ENCODE data around the gene BAG2. TPM values are rescaled to one million over a fixed set of nuclear protein-coding genes. Genes with fewer than 3 reads are reported as not detected.
A peak's percentile ranks its signal among the peaks of the same experiment; 100 is the strongest.

The BAG2 gene
- total RNA-seq, 1 donor from 2014 or later: 9.7 TPM

DNA sequence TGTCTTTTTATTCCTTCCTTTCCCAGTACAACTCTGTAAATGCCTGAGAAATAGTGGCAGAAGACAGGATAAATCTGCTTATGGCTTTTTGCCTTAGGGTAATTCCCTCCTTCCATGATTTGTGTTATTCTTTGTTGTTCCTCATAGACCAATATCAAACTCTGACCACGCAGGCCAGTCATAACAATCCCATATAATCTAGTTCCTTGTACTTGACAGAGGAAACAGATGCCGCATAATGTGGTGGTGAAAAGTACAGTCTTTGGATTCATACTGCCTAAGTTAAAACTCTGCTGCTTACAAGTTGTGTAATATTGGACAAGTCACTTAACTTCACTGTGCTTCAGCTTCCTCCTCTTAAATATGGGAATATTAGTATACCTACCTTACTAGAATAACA, 8.2 kb upstream of the BAG2 start:
- Histone ChIP-seq H3K9me3 (ENCODE audit: insufficient read depth, low read depth, low read length) (no peaks in the 10 kb centered on the region), H3K4me2 (ENCODE audit: low read length) (no peak overlapping the region), H3K27me3 (ENCODE audit: insufficient read depth, low read length) (no peaks in the 10 kb centered on the region), H3K9ac (ENCODE audit: low read length) (no peak overlapping the region), H4K20me1 (ENCODE audit: insufficient read depth, low read length) (no peaks in the 10 kb centered on the region), H3K4me3 (ENCODE audit: insufficient read depth, low read depth, low read length) (no peak overlapping the region), H3K4me1 (ENCODE audit: insufficient read depth, low read length) (no peaks in the 10 kb centered on the region), H3K27ac (ENCODE audit: low read depth, low read length) (no peak overlapping the region), H2AFZ (ENCODE audit: low read depth, low read length) (no peak overlapping the region), H3K79me2 (ENCODE audit: insufficient read depth, low read length) (no peaks in the 10 kb centered on the region), H3K36me3 (ENCODE audit: insufficient read depth, low read length) (peaks cover 13% of the 10 kb centered on the region)
- TF ChIP-seq, protein P1, sequence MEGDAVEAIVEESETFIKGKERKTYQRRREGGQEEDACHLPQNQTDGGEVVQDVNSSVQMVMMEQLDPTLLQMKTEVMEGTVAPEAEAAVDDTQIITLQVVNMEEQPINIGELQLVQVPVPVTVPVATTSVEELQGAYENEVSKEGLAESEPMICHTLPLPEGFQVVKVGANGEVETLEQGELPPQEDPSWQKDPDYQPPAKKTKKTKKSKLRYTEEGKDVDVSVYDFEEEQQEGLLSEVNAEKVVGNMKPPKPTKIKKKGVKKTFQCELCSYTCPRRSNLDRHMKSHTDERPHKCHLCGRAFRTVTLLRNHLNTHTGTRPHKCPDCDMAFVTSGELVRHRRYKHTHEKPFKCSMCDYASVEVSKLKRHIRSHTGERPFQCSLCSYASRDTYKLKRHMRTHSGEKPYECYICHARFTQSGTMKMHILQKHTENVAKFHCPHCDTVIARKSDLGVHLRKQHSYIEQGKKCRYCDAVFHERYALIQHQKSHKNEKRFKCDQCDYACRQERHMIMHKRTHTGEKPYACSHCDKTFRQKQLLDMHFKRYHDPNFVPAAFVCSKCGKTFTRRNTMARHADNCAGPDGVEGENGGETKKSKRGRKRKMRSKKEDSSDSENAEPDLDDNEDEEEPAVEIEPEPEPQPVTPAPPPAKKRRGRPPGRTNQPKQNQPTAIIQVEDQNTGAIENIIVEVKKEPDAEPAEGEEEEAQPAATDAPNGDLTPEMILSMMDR (IDR thresholded peaks at IDR 0.05; ENCODE audit: insufficient read depth, low read depth, low read length): no peak
- TF ChIP-seq EZH2 (IDR thresholded peaks at IDR 0.05; ENCODE audit: insufficient read depth, low read length): no peak
- Mint-ChIP-seq H3K9me3 (ENCODE audit: unreplicated experiment) (no peaks in the 10 kb centered on the region), H3K4me1 (ENCODE audit: low read depth, unreplicated experiment) (peaks cover 2% of the 10 kb centered on the region), H3K36me3 (ENCODE audit: low read depth, unreplicated experiment) (peaks cover 4% of the 10 kb centered on the region), H3K4me3 (ENCODE audit: unreplicated experiment) (no peak overlapping the region), H3K27ac (ENCODE audit: unreplicated experiment) (no peak overlapping the region), H3K27me3 (ENCODE audit: low read depth, unreplicated experiment) (no peaks in the 10 kb centered on the region)
- no peak for FAIRE-seq
- DNase-seq (ENCODE audit: low read depth): no peak

DNA sequence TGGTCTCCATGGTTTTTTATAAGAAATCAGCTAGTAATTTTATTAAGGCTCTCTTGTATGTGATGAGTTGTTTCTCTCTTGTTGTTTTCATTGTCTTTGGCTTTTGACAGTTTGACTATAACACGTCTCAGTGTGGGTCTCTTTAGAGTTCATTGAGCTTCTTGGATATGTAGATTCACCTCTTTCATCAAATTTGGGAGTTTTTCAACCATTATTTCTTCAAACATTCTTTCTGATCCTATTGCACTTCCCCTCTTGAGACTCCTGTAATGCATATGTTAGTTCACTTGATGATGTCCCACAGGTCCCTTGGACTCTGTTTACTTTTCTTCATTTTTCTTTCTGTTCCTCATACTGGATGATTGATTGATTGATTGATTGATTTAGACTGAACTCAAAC, 7.0 kb upstream of the BAG2 start:
- Mint-ChIP-seq H3K4me1 (ENCODE audit: low read depth, unreplicated experiment) (peaks cover 4% of the 10 kb centered on the region), H3K27ac (ENCODE audit: unreplicated experiment) (no peak overlapping the region), H3K4me3 (ENCODE audit: unreplicated experiment) (no peak overlapping the region), H3K27me3 (ENCODE audit: low read depth, unreplicated experiment) (no peaks in the 10 kb centered on the region), H3K36me3 (ENCODE audit: low read depth, unreplicated experiment) (peaks cover 4% of the 10 kb centered on the region), H3K9me3 (ENCODE audit: unreplicated experiment) (no peaks in the 10 kb centered on the region)
- no peak for FAIRE-seq
- H3K27me3 ChIP-seq (ENCODE audit: insufficient read depth, low read length): no peaks in the 10 kb centered on the region
- peaks cover 13% of the 10 kb centered on the region for H3K36me3 ChIP-seq (ENCODE audit: insufficient read depth, low read length)
- H3K4me1 ChIP-seq (ENCODE audit: insufficient read depth, low read length): no peaks in the 10 kb centered on the region
- H3K4me3 ChIP-seq (ENCODE audit: insufficient read depth, low read depth, low read length): no peak overlapping the region
- no peaks in the 10 kb centered on the region for H3K9me3 ChIP-seq (ENCODE audit: insufficient read depth, low read depth, low read length)
- H3K9ac ChIP-seq (ENCODE audit: low read length): no peak overlapping the region
- H2AFZ ChIP-seq (ENCODE audit: low read depth, low read length): no peak overlapping the region
- no peak overlapping the region for H3K27ac ChIP-seq (ENCODE audit: low read depth, low read length)
- no peak overlapping the region for H3K4me2 ChIP-seq (ENCODE audit: low read length)
- H3K79me2 ChIP-seq (ENCODE audit: insufficient read depth, low read length): no peaks in the 10 kb centered on the region
- TF ChIP-seq, protein P1 (IDR thresholded peaks at IDR 0.05; ENCODE audit: insufficient read depth, low read depth, low read length): no peak
- TF ChIP-seq EZH2 (IDR thresholded peaks at IDR 0.05; ENCODE audit: insufficient read depth, low read length): no peak
- H4K20me1 ChIP-seq (ENCODE audit: insufficient read depth, low read length): no peaks in the 10 kb centered on the region
- no peak for DNase-seq (ENCODE audit: low read depth)

DNA sequence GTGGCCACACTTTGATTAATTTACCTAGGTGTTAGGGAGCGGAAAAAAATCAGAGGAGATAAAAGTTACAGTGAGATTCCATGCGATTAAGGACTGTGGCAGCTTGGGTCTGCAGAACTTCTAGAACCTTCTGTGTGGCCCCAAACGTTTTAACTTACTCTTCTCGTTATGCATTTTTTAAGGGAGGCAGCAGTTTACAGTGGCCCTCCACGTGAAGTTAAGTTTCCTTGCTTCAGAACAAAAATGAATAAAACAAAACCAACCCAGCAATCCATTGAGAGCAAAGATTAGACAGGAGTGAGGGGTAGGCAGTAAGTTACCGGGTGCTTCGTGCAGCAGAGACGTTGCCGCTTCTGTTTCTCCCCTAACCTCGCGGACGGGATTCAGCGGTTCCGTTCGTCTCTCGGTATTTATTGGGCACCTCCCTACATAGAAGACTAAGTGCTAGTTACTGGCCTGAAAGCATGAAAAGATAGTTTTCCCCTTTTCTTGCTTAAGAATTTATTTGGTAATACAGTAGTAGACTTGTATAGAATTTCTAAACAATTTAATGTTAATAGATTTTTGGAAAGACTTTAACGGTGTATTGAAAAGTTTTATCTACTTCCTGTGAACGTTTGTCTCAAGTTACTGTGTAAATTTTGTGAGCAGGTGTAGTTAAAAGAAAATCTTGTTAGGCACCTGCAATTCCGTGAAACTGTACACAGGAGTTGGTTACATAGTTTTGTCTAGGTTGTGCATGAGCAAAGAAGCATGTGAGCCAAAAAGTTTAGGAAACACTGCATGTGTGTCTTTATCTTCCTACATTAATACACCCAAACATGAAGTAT, 1.1 kb downstream of the BAG2 start:
- peak overlapping the region; percentile 85 for H3K27ac Mint-ChIP-seq (ENCODE audit: unreplicated experiment)
- no peaks in the 10 kb centered on the region for H3K9me3 Mint-ChIP-seq (ENCODE audit: unreplicated experiment)
- peak overlapping the region; percentile 88 for H3K4me2 ChIP-seq (ENCODE audit: low read length)
- peaks cover 22% of the 10 kb centered on the region for H4K20me1 ChIP-seq (ENCODE audit: insufficient read depth, low read length)
- peak overlapping the region; percentile 97 for H3K4me3 Mint-ChIP-seq (ENCODE audit: unreplicated experiment)
- H3K4me1 ChIP-seq (ENCODE audit: insufficient read depth, low read length): peaks cover 14% of the 10 kb centered on the region
- peak overlapping the region; percentile 72 for H3K4me3 ChIP-seq (ENCODE audit: insufficient read depth, low read depth, low read length)
- H3K36me3 Mint-ChIP-seq (ENCODE audit: low read depth, unreplicated experiment): peaks cover 3% of the 10 kb centered on the region
- H3K4me1 Mint-ChIP-seq (ENCODE audit: low read depth, unreplicated experiment): peaks cover 17% of the 10 kb centered on the region
- H3K27me3 Mint-ChIP-seq (ENCODE audit: low read depth, unreplicated experiment): no peaks in the 10 kb centered on the region
- no peaks in the 10 kb centered on the region for H3K27me3 ChIP-seq (ENCODE audit: insufficient read depth, low read length)
- DNase-seq (ENCODE audit: low read depth): peak; percentile 20
- FAIRE-seq: no peak
- peaks cover 59% of the 10 kb centered on the region for H3K79me2 ChIP-seq (ENCODE audit: insufficient read depth, low read length)
- H2AFZ ChIP-seq (ENCODE audit: low read depth, low read length): peak overlapping the region; percentile 24
- peak overlapping the region; percentile 73 for H3K27ac ChIP-seq (ENCODE audit: low read depth, low read length)
- peak overlapping the region; percentile 92 for H3K9ac ChIP-seq (ENCODE audit: low read length)
- no peak for TF ChIP-seq EZH2 (IDR thresholded peaks at IDR 0.05; ENCODE audit: insufficient read depth, low read length)
- TF ChIP-seq, protein P1 (IDR thresholded peaks at IDR 0.05; ENCODE audit: insufficient read depth, low read depth, low read length): no peak
- peaks cover 4% of the 10 kb centered on the region for H3K36me3 ChIP-seq (ENCODE audit: insufficient read depth, low read length)
- no peaks in the 10 kb centered on the region for H3K9me3 ChIP-seq (ENCODE audit: insufficient read depth, low read depth, low read length)

All from astrocyte (in vitro differentiated cells and primary cell).